ENCODE results near the gene CDK10.
"Not testable (repeated sequence)": the region's sequence is repeated elsewhere in the genome, so short reads cannot be mapped to it uniquely, and the experiment has no call there.

Gene CDK10, protein sequence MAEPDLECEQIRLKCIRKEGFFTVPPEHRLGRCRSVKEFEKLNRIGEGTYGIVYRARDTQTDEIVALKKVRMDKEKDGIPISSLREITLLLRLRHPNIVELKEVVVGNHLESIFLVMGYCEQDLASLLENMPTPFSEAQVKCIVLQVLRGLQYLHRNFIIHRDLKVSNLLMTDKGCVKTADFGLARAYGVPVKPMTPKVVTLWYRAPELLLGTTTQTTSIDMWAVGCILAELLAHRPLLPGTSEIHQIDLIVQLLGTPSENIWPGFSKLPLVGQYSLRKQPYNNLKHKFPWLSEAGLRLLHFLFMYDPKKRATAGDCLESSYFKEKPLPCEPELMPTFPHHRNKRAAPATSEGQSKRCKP

DNA sequence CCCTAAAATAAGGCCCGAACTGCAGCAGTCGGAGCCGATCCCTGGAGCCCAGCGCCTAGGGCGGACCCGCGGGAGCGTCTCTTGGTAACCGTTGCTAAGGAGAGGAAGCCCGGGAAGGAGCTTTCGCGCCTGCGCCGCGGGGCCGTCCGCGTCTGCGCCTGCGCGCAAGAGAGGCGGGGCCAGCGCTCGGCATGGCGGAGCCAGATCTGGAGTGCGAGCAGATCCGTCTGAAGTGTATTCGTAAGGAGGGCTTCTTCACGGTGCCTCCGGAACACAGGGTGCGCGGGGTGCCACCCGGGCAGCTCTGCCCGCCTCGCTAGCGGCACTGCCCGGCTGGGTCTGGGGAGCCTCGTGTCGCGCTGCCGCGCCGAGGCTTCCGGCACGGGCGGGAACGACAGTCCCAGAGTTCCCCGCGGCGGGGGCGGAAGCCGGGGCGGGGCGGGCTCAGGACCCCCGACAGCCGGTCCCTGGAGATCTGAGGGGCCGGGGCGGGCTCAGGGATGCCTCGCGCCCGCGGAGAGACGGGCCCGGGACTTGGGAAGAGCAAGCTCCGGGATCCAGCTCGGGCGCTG is at the start of gene CDK10:
CDK10 (plus strand) TSS at position 170 of the 572 bp plus-strand sequence; CDS start at position 192, 22 bp downstream.
- peak; percentile 90 for DNase-seq

DNA sequence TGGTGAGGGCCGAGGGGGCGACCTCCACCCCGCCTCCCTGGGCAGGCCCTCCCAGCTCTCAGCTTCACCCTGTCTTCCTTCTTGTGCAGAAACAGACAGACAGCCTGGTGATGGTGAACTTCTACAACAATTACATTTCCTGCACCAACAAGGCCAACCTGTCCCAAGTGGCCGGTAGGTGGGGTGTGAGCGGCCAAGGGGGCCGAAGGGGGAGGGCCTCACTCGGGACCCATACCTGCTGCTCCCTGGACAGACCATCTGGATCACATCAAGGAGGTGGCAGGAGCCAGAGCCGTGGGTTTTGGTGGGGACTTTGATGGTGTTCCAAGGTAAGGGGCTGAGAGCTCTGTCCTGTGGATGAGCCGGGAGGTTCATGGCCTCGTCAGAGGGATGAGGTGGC is 49.1 kb upstream of the CDK10 start:
- no peak for DNase-seq

DNA sequence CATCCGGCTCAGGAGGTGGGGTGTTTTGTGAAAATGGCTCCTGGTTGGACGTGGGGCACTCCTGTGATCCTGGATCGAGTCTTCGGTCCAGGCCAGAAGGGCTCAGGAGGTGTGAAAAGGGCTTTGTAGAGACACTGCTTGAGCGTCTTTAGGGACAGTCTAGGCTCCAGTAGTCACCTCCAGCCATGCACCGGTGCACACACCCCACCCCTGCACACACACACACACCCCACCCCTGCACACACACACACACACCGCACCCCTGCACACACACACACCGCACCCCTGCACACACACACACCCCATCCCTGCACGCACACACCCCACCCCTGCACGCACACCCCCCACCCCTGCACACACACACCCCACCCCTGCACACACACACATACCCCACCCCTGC is 48.0 kb upstream of the CDK10 start:
- no peak for DNase-seq

DNA sequence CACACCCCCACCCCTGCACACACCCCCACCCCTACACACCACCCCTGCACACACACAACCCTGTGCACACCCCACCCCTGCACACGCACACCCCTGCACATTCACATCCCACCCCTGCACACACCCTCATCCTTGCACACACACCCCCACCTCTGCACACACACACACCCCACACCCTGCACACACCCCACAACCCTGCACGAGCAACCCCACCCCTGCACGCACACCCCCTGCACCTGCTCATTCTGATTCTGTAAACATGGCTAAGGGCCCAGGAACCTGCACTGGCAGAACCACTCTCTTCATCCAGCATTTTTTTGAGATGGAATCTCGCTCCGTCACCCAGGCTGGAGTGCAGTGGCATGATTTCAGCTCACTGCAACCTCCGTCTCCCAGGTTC is 47.1 kb upstream of the CDK10 start:
- DNase-seq: no peak

DNA sequence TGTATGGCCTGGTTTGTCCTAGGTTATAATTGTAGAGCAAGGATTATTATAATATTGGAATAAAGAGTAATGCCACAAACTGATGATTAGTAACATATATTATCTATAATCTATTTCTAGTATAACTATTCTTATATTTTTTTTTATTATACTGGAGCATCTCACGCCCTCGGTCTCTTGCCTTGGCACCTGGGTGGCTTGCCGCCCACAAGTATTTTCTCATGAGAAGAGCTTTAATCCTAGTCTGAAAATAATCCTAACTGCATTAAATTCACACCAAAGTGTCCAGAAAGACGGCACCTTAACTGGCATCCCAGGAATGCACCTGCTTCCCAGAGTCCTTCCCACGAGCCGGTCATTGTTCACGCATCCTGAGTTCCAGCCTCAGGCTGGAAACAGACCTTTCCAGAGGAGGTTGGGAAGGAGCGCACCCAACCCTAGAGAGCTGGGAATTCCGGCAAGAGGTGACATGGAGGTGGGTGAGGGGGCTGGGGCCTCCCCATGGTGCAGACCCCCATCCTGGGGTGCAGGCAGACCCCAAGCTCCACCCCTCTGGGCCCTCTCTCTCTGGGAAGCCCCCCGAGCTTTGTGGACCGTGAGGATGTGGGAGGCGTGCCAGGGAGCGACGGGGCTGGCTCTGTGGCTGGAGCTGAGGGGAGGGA is 44.9 kb upstream of the CDK10 start:
- DNase-seq: no peak

DNA sequence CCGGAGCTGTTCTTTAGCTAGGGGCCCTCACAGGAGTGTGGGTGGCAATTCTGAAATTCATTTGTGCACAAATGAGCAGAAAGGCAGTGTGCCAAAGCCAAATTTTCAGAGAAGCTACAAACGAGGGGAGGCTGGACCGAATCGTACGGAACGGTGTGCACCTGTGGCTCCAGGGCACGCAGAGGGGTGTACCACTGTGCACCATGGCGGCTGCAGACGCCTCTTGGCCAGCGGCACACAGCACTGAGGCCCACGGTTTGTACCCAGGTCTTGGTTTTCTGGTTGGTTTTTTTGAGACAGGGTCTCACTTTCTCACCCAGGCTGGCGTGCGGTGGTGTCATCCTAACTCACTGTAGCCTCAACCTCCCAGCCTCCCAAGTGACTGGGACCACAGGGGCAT is 43.9 kb upstream of the CDK10 start:
- no peak for DNase-seq

DNA sequence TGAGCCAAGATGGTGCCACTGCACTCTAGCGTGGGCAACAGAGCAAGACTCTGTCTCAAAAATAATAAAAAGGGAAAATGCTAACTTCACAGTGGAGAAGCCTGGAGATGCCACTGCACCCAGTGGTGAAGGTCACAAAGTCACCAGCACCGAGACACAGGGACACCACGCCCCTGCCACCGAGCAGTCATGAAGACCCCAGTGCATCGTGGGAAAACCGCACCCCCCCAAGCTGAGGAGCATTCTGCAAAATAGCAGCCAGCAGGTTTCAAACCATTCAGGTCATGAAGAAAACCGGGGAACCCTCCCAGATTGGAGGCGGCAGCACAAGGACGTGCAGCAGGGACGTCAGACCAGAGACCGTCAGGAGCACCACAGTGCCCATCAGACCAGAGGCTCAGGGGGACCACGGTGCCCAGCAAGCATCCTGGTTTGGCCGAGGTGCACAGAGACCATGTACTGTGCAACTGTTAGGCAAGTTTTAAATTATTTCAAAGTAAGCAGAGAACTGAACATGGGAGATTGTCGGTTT is 42.7 kb upstream of the CDK10 start:
- DNase-seq: no peak

DNA sequence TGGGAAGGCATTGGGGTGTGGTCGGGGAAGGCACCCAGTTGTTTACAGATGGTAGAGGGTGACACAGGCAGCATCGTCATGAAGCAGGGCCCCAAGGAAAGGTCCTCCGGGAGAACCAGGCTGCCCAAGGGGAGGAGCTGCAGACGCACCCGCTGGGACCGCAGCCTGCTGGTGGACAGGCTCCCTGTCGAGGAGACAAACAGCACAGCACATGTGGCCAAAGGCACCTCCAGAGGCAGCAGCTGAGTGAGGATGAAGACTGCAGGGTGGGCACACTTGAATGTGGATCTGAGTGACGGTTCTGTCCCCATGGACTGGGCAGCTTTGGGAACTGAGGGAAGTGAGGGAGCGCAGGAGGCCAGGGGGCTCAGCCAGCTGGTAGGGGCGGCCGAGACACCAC is 41.4 kb upstream of the CDK10 start:
- DNase-seq: no peak

DNA sequence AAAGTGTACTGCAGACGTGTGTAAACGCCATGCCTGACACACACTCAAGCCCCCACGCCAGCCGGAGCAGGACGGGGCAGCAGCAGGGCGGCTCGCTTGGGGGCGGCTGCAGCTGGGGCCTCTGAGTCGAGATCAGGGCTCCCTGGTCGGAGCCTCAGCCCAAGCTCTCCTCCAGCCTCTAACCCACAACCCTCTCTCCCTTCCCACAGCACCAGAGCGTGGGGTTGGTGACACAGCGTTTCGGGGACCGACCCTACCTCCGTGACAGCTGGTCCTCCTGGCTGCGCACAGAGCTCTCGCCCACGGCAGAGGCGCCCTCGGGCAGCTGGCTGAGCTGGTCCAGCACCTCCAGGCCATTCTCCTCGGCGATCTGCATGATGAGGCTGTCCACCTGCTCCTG is 40.2 kb upstream of the CDK10 start:
- no peak for DNase-seq

DNA sequence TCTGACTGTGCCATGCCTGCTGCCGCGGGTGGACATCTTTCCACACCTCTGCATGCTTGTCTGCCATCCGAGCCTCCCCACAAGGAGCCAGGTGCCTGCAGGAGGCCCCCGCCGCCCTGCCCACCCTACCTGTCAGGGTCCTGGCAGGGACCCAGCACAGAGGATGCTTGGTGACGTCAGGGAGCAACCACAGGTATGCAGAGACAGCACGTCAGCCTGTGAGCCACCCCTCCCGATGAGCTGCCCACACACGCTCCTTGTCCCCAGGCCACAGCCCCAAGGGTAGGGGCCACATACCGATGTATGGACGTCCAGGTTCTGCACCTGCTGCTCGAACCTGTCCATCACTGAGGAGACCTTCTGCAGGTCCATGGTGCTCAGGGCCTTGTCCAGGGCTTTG is 39.6 kb upstream of the CDK10 start:
- no peak for DNase-seq

DNA sequence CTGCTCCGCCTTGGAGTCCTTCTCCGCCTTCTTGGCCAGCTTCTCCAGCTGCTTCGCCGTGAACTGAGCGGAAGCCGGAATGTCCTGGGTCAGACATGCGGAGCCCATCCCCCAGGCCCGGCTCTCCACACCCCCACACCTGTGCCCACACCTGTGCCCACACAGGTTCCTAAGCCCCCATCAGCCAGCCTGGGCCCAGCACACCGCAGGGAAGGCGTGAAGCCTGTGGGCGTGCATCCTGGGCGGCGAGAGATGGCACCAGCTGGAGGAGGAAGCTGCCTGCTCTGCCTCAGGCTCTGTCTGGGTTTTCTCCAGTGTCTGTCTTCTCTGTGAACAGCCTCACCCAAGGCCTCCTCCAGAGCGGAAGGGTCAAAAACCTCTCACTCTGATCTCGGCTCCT is 34.9 kb upstream of the CDK10 start:
- DNase-seq: no peak

DNA sequence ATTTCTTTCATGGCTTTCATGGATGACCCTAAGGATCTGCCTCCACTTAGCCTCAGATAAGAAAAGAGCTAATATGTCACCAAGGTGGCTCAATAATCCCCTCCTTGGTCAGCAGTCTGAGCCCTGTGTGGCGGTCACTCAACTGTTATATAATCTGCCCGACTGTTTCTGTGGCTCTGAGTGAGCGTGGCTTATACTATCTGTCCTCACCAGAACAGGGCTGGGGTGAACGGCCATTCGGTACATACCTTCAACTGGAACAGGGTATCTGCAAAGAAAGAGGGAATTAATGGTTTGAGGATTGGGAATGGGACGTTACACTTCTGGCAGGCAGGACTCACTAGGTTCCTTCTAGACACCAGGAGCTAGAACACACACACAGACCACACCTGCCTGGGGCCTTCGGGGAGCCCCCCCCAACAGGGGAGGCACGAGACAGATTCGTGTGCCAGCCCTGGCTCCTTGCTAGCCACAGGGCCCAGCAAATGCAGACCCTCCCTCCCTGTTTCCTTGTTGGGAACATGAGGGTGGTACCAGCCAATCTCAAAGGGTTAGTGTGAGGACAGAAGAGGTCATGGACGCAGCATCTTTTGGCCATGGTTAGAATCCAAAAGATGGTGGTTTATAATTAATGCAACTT is 32.7 kb upstream of the CDK10 start:
- no peak for DNase-seq

DNA sequence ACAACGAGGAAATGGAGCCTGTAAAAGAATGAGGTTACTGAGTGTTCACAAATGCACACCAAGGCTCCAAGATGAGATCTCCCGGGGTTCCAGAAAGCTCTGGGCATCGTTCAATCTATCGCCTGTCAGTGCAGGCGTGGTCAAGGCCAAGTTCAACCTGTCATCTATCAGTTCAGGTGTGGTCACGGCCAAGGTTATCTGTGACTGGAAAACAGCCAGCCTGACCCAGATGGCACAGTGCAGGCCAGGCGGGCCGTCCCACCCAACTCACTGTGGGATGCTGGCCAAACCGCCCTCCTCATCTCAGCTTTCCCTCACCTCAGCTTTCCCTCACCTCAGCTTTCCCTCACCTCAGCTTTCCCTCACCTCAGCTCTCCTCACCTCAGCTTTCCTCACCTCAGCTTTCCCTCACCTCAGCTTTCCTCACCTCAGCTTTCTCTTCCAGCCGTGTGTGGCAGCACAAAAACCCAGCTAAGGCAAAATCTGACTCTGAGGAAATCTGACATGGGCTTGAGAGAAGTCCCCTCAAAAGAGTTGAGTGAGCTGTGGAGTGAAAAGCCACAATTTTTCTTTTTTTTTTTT is 31.3 kb upstream of the CDK10 start:
- no peak for DNase-seq

DNA sequence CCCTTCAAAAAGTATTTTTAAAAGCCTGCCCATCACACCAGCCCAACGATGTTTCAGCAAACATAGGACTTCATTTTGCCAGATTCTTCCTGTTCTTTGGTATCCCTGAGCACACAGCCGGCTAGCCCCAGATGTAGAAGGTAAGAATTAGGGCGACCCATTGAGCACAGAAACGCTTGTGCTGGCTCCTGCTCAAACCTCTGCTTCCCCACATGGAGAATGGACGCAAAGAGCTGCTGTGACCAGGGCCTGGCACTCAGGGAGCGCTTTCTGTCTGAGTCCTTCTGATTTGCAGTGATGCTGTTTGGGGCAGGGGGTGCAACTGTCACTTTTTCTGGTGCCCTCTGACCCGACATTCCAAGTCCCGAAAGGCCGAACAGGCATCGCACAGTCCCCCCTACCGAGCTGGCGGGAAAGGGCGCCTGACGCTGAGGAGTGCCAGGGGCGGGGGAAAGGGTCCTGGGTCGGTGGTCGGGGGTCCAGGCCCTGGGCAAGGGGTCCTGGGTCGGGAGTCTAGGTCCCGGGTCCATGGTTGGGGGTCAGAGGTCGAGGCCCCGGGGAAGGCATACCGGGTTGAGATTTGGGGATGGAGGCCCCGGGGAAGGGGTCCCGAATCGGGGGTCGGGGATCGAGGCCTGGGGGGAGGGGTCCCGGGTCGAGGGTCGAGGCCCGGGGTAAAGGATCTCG is 29.9 kb upstream of the CDK10 start:
- no peak for DNase-seq

DNA sequence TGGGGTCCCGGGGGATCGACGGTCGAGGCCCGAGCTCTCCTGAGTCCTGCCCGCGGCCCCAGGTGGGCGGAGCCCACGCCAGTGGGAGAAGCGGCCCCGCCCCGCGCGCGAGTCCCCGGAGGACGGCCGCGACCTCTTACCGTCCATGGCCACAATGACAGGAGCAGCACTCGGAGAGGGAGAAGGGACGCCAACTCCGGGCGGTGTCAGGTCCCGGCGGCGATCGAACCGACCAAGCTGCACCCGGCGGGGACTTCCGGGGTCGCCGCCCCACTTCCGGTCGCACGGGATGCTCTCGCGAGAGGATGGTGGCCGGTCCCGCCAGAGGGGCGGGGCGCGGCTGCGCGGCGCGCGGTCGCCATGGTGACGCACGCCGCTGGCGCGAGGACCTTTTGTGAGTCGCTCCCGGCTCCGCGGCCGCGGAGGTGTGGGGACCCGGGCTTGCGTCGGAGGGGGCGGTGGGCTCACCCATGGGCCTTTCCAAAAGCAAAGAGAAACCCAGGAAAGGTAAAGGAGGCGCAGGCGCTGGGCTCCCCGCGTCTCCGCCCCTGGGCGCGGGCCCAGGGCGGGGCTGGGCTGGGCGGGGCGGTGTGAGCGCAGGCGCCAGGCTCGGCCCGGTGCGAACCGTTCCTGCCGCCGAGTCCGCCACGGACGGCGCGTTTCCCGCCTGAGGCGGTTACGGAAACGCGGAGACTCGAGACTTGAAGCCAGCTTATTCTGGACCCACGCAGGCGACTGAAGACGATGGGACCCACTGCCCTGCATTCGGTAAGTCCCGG is 28.9 kb upstream of the CDK10 start, which contains the start of the genes CHMP1A and SPATA33:
CHMP1A (minus strand) TSS at position 267 of the 779 bp plus-strand sequence; CDS start at position 147, 120 bp downstream.
SPATA33 (plus strand) TSS at position 395 of the 779 bp plus-strand sequence; CDS start at position 471, 76 bp downstream.
- peak; percentile 94 for DNase-seq

DNA sequence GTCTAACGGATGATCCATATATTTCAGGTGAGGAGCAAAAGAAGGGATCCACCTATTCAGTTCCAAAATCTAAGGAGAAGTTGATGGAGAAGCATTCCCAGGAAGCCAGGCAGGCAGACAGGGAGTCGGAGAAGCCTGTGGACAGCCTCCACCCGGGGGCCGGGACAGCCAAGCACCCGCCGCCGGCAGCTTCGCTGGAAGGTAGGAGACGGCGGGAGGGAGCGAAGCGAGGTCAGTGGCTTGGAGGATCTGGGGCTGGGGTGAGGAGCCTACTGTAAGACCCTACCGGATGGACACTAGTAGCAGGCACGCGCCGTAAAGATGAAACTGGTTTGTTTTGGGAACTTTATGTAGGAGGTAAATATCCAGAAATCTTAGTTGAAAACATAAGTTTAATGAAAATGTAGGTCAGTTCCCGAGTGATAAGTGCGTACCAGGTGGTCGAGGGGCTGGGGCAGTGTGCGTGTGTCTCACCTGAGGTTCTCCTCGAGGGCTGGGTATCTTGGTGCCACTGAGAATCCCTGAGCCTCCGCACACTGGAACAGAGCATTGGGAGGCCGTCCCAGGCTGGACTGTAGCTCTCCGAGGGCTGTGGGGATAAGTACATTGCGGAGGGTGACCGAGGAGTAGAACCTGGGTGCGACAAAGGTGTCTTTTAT is 28.1 kb upstream of the CDK10 start:
- no peak for DNase-seq

DNA sequence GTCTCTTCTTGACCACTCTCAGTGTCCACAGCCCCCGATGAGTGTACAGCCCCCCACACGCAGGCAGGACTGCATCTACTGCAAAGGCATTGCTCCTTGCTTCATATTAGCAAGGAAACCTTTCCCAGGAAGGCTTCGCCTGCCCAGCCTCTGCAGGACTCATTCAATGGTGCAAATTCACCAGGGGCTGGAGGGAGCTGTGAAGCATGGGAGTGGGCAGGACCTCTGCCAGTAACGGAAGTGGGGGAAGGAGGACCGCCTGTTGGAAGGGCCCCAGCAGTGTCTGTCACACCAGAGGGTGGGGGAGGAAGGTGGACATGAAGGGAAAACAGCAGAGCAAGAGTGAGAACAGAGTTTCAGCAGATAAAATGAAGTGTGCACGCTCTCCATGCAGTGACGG is 26.3 kb upstream of the CDK10 start:
- no peak for DNase-seq

DNA sequence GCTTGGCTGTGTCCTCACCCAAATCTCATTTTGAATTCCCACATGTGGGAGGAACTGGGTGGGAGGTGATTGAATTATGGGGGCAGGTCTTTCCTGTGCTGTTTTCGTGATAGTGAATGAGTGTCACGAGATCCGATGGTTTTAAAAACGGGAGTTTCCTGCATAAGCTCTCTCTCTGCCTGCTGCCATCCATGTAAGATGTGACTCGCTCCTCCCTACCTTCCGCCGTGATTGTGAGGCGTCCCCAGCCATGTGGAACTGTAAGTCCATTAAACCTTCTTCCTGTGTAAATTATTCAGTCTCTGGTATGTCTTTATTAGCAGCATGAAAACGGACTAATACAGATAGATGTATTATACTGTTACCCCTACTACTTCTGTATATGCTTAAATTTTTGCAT is 25.3 kb upstream of the CDK10 start:
- no peak for DNase-seq

DNA sequence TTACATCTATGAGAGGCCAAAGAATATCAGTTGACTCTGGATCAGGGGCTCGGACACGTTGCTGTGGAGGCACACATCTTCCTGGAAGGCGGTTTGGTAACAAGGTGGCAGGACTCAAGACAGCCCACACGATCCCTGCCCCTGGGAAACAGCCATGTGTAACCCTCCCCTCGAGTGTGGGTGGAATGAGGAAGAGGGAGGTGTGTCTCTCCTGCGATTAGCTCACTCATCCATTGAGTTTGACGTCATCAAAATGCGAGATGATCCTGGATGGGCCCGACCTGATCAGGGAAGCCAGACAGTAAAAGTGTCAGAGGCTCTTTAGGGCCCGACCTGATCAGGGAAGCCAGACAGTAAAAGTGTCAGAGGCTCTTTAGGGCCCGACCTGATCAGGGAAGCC is 22.3 kb upstream of the CDK10 start:
- DNase-seq: not testable (repeated sequence)

DNA sequence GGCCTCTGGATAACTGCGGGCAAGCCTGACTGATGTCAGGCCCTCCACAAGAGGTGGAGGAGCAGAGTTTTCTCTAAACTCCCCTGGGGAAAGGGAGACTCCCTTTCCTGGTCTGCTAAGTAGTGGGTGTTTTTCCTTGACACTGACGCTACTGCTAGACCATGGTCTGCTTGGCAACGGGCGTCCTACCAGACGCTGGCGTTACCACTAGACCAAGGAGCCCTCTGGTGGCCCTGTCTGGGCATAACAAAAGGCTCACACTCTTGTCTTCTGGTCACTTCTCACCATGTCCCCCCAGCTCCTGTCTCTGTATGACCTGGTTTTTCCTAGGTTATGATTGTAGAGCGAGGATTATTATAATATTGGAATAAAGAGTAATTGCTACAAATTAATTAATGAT is 19.5 kb upstream of the CDK10 start:
- DNase-seq: not testable (repeated sequence)

DNA sequence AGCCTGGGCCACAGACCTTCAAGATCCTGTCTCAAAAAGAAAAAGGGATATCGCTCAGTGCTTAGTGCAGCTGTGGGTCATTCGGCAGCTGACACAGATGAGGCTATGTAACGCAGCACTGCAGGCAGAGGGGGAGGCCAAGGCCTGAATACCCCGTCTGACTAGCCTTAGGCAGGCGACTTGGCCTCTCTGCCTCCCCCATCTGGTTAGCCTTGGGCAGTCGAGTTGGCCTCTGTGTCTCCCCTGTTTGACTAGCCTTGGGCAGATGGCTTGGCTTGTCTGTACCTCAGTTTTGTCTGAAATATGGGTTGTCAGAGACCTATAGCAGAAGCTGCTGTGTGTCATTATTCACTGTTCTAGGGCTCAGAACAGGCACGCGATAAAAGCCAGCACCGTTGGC is 18.9 kb upstream of the CDK10 start:
- DNase-seq: no peak
